Mesenchymal stem cell (in vitro differentiated cells and primary cell): ENCODE measurements around the gene DYNC1H1.

ENCODE experiments used
- DNase-seq: peaks from one replicate; pipeline ENCODE4 v3.0.0-alpha.2; 2013
- H2AFZ ChIP-seq: one replicate; pipeline ENCODE4 v1.6.1; 2013; ENCODE audit warnings: low read depth, mild to moderate bottlenecking, control low read depth, inconsistent platforms, low read length, moderate library complexity
- H2AK5ac ChIP-seq: 2 replicates; pipeline ENCODE4 v1.6.1; 2013; ENCODE audit warnings: low read length, moderate library complexity, mild to moderate bottlenecking, inconsistent platforms; ENCODE audit not compliant: severe bottlenecking
- H2BK120ac ChIP-seq: one replicate; pipeline ENCODE4 v1.6.1; 2013; ENCODE audit warnings: low read depth, mild to moderate bottlenecking, inconsistent platforms, low read length, moderate library complexity
- H2BK12ac ChIP-seq, 2 experiments: one replicate each; pipeline ENCODE4 v1.6.1; 2013; ENCODE audit warnings: inconsistent platforms in 2 of 2, low read length in 2 of 2, mild to moderate bottlenecking in 2 of 2, moderate library complexity in 2 of 2, control low read depth in 1 of 2
- H2BK15ac ChIP-seq: one replicate; pipeline ENCODE4 v1.6.1; 2013; ENCODE audit warnings: mild to moderate bottlenecking, low read depth, inconsistent platforms; ENCODE audit not compliant: poor library complexity, severe bottlenecking
- H2BK5ac ChIP-seq: 2 replicates; pipeline ENCODE4 v1.6.1; 2013; ENCODE audit warnings: low read depth, mild to moderate bottlenecking, low read length, control low read depth, inconsistent platforms; ENCODE audit not compliant: poor library complexity, severe bottlenecking
- H3K14ac ChIP-seq, 2 experiments: one replicate each; pipeline ENCODE4 v1.6.1; 2013; ENCODE audit warnings: inconsistent platforms in 2 of 2, low read length in 2 of 2, control low read depth in 1 of 2, mild to moderate bottlenecking in 1 of 2, moderate library complexity in 1 of 2
- H3K18ac ChIP-seq, 2 experiments: one replicate each; pipeline ENCODE4 v1.6.1; 2013; ENCODE audit warnings: inconsistent platforms in 2 of 2, low read length in 2 of 2, control low read depth in 1 of 2, low read depth in 1 of 2, mild to moderate bottlenecking in 1 of 2
- H3K23ac ChIP-seq, 2 experiments: one replicate each; pipeline ENCODE4 v1.6.1; 2013; ENCODE audit warnings: inconsistent platforms in 2 of 2, low read length in 2 of 2, mild to moderate bottlenecking in 2 of 2, moderate library complexity in 2 of 2, control low read depth in 1 of 2
- H3K27ac ChIP-seq: 2 replicates; pipeline ENCODE4 v1.5.1; 2013; ENCODE audit warnings: mild to moderate bottlenecking, moderate library complexity, low read length, control low read depth, inconsistent platforms; ENCODE audit not compliant: poor library complexity, severe bottlenecking
- H3K27me3 ChIP-seq, 2 experiments: 2 replicates each; pipeline versions ENCODE4 v1.6.1 to v1.7.0; 2013; ENCODE audit warnings: low read length in 2 of 2, mild to moderate bottlenecking in 2 of 2, moderate library complexity in 2 of 2, control low read depth in 1 of 2, inconsistent platforms in 1 of 2; ENCODE audit not compliant: control insufficient read depth in 1 of 2, insufficient read depth in 1 of 2
- H3K36me3 ChIP-seq, 2 experiments: 2 replicates each; pipeline versions ENCODE4 v1.6.1 to v1.7.0; 2013; ENCODE audit warnings: low read length in 2 of 2, control low read depth in 1 of 2, inconsistent platforms in 1 of 2, low read depth in 1 of 2, mild to moderate bottlenecking in 1 of 2; ENCODE audit not compliant: insufficient read depth in 2 of 2, control insufficient read depth in 1 of 2
- H3K4ac ChIP-seq, 2 experiments: one replicate each; pipeline ENCODE4 v1.6.1; 2013; ENCODE audit warnings: inconsistent platforms in 2 of 2, low read length in 2 of 2, mild to moderate bottlenecking in 2 of 2, moderate library complexity in 2 of 2, control low read depth in 1 of 2, low read depth in 1 of 2
- H3K4me1 ChIP-seq: 2 replicates; pipeline ENCODE4 v1.6.1; 2013; ENCODE audit warnings: low read depth, low read length, control low read depth; ENCODE audit not compliant: control insufficient read depth, insufficient read depth
- H3K4me2 ChIP-seq: 2 replicates; pipeline ENCODE4 v1.6.1; 2013; ENCODE audit warnings: low read length, mild to moderate bottlenecking, inconsistent platforms; ENCODE audit not compliant: poor library complexity, severe bottlenecking
- H3K4me3 ChIP-seq, 2 experiments: 2 replicates each; pipeline versions ENCODE4 v1.5.1 to v1.7.0; 2013; ENCODE audit warnings: low read length in 2 of 2, mild to moderate bottlenecking in 2 of 2, control low read depth in 1 of 2, low read depth in 1 of 2; ENCODE audit not compliant: insufficient read depth in 1 of 2
- H3K79me1 ChIP-seq: replicated peaks from 2 replicates; pipeline ENCODE4 v1.6.1; 2013; ENCODE audit warnings: mild to moderate bottlenecking, control low read depth, low read length, inconsistent platforms; ENCODE audit not compliant: poor library complexity, severe bottlenecking
- H3K9ac ChIP-seq: 2 replicates; pipeline ENCODE4 v1.7.0; 2013; ENCODE audit warnings: mild to moderate bottlenecking, low read length, moderate library complexity
- H3K9me3 ChIP-seq: 2 replicates; pipeline ENCODE4 v1.7.0; 2013; ENCODE audit warnings: mild to moderate bottlenecking, low read length; ENCODE audit not compliant: control insufficient read depth
- H4K8ac ChIP-seq: one replicate; pipeline ENCODE4 v1.6.1; 2013; ENCODE audit warnings: inconsistent platforms, mild to moderate bottlenecking, low read length, moderate library complexity
- H4K91ac ChIP-seq: one replicate; pipeline ENCODE4 v1.6.1; 2013; ENCODE audit warnings: mild to moderate bottlenecking, low read length, inconsistent platforms
- WGBS: methylation state at CpG from one replicate; pipeline ENCODE4 v1.1.7; 2013; ENCODE audit warnings: mixed read lengths; 5-methylcytosine and 5-hydroxymethylcytosine counted together

The DYNC1H1 gene

DNA sequence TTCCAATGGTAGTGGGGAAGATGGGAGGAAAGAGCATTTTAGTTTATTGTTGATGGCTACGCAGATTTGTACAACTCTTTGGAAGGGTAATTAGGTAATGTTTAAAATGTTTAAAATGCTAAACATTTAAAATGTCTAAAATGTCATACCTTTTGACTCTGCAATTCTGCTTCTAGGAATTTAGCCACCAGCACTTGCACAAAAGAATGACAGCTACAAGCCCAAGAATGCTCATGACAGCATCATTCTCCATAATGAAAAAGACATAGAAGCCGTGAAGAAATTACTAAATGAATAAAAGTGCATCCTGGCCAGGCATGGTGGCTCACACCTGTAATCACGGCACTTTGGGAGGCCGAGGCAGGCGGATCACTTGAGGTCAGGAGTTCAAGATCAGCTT lies 19.9 kb upstream of the DYNC1H1 start:
- H3K23ac ChIP-seq: no peak overlapping the region

GRCh38 chr14:101945171-101945570 lies 19.2 kb upstream of the DYNC1H1 start:
- no peak overlapping the region for H3K18ac ChIP-seq
- H4K91ac ChIP-seq: no peak overlapping the region
- no peak overlapping the region for H3K4me2 ChIP-seq
- no peaks in the 10 kb centered on the region for H3K9me3 ChIP-seq
- H3K4me3 ChIP-seq: no peak overlapping the region
- H3K36me3 ChIP-seq: peaks cover 0 to under 1% of the 10 kb centered on the region in 2 experiments
- DNase-seq: no peak
- H2BK120ac ChIP-seq: no peak overlapping the region
- no peak overlapping the region for H3K14ac ChIP-seq
- H2AK5ac ChIP-seq: no peak overlapping the region
- H3K4me1 ChIP-seq: peaks cover 9% of the 10 kb centered on the region
- no peak overlapping the region for H3K9ac ChIP-seq
- H2BK15ac ChIP-seq: no peak overlapping the region
- H2BK12ac ChIP-seq: no peak overlapping the region
- no peak overlapping the region for H4K8ac ChIP-seq
- H3K27ac ChIP-seq: no peak overlapping the region
- no peak overlapping the region for H2AFZ ChIP-seq
- H3K4ac ChIP-seq: no peak overlapping the region
- no peak overlapping the region for H2BK5ac ChIP-seq
- WGBS: 32% methylated on average over 5 of the region's 5 CpGs
- H3K79me1 ChIP-seq: peaks cover 12% of the 10 kb centered on the region
- H3K23ac ChIP-seq: no peak overlapping the region
- H3K27me3 ChIP-seq: peaks cover 3 to 4% of the 10 kb centered on the region in 2 experiments

More for the DNA sequence above, 19.9 kb upstream of the DYNC1H1 start:
- H2AFZ ChIP-seq: no peak overlapping the region
- no peaks in the 10 kb centered on the region for H3K36me3 ChIP-seq
- no peak overlapping the region for H3K9ac ChIP-seq
- no peak for DNase-seq
- H3K27ac ChIP-seq: no peak overlapping the region
- H3K79me1 ChIP-seq: peaks cover 11% of the 10 kb centered on the region
- no peak overlapping the region for H2BK12ac ChIP-seq
- H3K14ac ChIP-seq: no peak overlapping the region
- no peak overlapping the region for H3K4me2 ChIP-seq
- H3K9me3 ChIP-seq: no peaks in the 10 kb centered on the region
- H3K4ac ChIP-seq: no peak overlapping the region
- 79% methylated on average over 4 of the region's 5 CpGs for WGBS
- no peak overlapping the region for H2BK120ac ChIP-seq
- H3K4me3 ChIP-seq: no peak overlapping the region
- no peak overlapping the region for H2AK5ac ChIP-seq
- no peak overlapping the region for H4K91ac ChIP-seq
- H4K8ac ChIP-seq: no peak overlapping the region
- H2BK15ac ChIP-seq: no peak overlapping the region
- peaks cover 3 to 4% of the 10 kb centered on the region in 2 experiments for H3K27me3 ChIP-seq
- H3K4me1 ChIP-seq: peaks cover 8% of the 10 kb centered on the region
- H3K18ac ChIP-seq: no peak overlapping the region
- no peak overlapping the region for H2BK5ac ChIP-seq

DNA sequence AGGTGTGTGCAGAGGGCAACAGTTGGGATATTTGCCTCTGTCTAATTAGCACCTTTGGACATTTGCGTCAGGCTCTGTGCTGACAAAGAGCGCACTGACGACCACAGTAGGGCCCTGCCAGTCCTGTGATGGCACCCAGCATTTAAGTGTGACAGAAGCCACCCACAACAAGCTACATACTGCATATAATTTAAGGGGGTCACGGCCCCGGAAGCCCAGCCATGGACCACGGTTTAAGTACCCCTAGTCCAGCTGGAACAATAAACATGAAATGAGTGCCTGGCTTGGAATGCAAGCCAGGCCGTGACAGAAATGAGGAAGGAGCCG lies 16.8 kb upstream of the DYNC1H1 start:
- Histone ChIP-seq H2AK5ac (peak overlapping the region; percentile 76), H3K4me1 (peaks cover 9% of the 10 kb centered on the region), H4K91ac (peak overlapping the region; percentile 93), H3K23ac (peak overlapping the region in 1 of 2 experiments; percentile 10), H3K27me3 (peaks cover 2 to 3% of the 10 kb centered on the region in 2 experiments), H3K14ac (peak overlapping the region in 1 of 2 experiments; percentile 93), H2BK12ac (peak overlapping the region in 1 of 2 experiments; percentile 3), H3K36me3 (peaks cover 0 to 7% of the 10 kb centered on the region in 2 experiments), H2AFZ (peak overlapping the region; percentile 72), H2BK120ac (no peak overlapping the region), H3K4me2 (peak overlapping the region; percentile 71), H3K4me3 (peak overlapping the region; percentile 84 to 95), H2BK15ac (peak overlapping the region; percentile 34), H3K9ac (peak overlapping the region; percentile 99), H3K4ac (peak overlapping the region; percentile 75 to 97), H3K18ac (peak overlapping the region; percentile 90 to 93), H3K79me1 (peaks cover 17% of the 10 kb centered on the region), H4K8ac (peak overlapping the region; percentile 99), H2BK5ac (no peak overlapping the region), H3K9me3 (no peaks in the 10 kb centered on the region), H3K27ac (peak overlapping the region; percentile 91)
- 20% methylated on average over 8 of the region's 8 CpGs for WGBS
- no peak for DNase-seq

DNA sequence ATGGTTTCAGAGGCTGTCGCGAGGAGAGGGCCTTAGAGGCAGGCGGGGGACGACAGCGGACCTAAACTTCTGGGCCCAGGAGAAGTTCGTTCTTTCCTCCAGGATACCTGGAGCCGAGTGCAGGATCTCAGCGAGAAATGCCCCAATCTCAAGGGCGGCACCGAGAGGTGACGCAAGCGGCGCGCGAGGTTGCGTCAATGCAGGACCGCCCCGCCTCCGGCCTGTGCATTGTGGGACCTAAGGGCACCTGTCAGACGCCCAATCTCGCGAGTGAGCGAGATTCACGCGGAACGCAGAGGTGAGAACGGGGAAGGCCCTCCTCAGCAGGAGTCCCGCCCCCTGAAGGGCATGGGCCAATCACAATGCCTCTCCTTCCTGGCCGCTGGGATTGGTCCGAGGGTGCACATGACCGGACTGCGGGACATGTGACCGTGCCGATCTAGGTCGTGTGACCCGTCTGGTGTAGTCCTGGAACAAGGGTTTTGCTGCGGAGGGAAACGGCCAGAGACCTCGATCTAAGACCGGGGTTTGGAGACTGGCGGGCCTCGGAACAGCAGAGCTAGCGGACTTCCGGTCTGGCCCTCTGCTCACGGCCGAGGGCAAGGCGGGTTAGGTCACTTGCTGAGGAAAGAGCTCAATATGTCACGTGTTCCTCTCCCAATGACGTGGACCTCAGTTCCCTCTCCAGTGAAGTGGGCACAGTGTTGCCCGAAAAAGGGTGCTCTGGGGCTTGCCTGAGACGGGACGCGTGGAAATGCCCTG lies 16.3 kb upstream of the DYNC1H1 start:
- Histone ChIP-seq H3K18ac (peak overlapping the region; percentile 90 to 93), H3K9ac (peak overlapping the region; percentile 99), H3K27ac (peak overlapping the region; percentile 96), H2BK15ac (peak overlapping the region; percentile 34), H3K36me3 (peaks cover 0 to 7% of the 10 kb centered on the region in 2 experiments), H3K14ac (peak overlapping the region in 1 of 2 experiments; percentile 97), H3K4ac (peak overlapping the region; percentile 89 to 97), H2BK120ac (peak overlapping the region; percentile 45), H4K91ac (peak overlapping the region; percentile 93), H2BK5ac (no peak overlapping the region), H3K23ac (peak overlapping the region in 1 of 2 experiments; percentile 51), H3K79me1 (peaks cover 17% of the 10 kb centered on the region), H3K4me1 (peaks cover 9% of the 10 kb centered on the region), H3K4me2 (peak overlapping the region; percentile 72), H2BK12ac (peak overlapping the region in 1 of 2 experiments; percentile 25), H4K8ac (peak overlapping the region; percentile 99), H3K27me3 (no peaks in the 10 kb centered on the region), H2AK5ac (peak overlapping the region; percentile 76), H3K9me3 (no peaks in the 10 kb centered on the region), H2AFZ (peak overlapping the region; percentile 73), H3K4me3 (peak overlapping the region; percentile 84 to 95)
- under 1% methylated on average over 53 of the region's 53 CpGs for WGBS
- DNase-seq: peak; percentile 100
